ENCODE results near the gene EPG5.

Gene EPG5

GRCh38 chr18:45910405-45911023 is 56.6 kb downstream of the EPG5 start:
- DNase-seq: peak; percentile 68

DNA sequence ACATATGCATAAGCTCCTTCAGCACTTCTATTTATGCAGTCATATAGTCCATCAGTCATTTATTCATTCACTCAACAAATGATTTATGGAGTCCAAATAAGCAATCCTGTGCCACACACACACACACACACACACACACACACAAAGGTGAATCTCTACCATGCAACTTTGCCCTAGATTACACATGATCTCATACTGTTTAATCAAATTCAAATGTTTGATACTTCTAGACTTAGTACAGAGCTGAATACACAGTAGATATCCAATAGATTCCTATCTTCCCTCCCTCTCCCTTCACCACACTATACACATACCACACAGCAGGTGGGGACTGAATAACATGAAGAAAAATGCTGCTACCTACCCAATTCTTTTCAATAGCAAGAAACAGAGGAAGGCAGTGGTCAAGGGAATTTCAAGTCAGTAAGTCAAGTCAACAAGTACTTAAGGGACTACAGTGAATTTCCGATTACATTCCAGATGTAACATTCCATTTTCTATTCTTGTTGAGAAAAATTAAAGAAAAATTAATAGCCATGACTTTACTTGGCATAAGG is 65.4 kb downstream of the EPG5 start:
- DNase-seq: no peak

GRCh38 chr18:45900623-45901022 is 66.5 kb downstream of the EPG5 start:
- DNase-seq: no peak

DNA sequence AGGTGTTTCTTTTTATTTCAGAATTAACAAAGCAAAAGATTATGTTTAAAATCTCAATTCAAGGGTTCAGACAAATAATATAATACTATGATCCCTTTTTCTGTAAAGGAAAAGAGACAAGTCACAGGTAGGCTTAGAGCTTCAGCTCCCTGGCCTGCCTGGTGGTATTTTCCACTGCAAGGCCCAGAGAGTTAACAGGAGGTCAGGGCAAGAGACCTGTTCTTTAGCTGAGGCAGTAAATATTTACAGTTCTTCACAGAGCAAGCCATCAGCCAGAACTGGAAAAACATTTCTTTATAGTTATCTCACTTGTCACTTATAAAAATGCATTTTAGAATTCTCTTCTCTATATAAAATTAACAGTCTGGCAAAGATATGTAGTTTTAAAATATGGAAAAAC is 70.1 kb downstream of the EPG5 start:
- DNase-seq: no peak

DNA sequence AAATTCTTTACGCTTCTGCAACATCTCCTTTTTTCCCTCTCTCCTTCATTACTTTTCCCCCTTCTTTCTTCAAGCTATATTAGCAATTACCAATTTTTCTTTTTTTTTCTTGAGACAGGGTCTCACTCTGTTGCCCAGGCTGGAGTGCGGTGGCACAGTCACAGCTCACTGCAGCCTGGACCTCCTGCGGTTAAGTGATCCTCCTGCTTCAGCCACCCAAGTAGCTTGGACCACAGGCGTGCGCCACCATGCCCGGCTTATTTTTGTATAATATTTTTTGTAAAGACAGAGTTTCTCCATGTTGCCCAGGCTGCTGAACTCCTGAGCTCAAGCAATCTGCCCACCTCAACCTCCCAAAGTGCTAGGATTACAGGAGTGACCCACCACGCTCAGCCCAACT is 70.7 kb downstream of the EPG5 start:
- DNase-seq: no peak

GRCh38 chr18:45895339-45895738 is 71.8 kb downstream of the EPG5 start:
- no peak for DNase-seq

GRCh38 chr18:45894818-45895217 is 72.3 kb downstream of the EPG5 start:
- DNase-seq: no peak

GRCh38 chr18:45891806-45892205 is 75.3 kb downstream of the EPG5 start:
- DNase-seq: no peak

DNA sequence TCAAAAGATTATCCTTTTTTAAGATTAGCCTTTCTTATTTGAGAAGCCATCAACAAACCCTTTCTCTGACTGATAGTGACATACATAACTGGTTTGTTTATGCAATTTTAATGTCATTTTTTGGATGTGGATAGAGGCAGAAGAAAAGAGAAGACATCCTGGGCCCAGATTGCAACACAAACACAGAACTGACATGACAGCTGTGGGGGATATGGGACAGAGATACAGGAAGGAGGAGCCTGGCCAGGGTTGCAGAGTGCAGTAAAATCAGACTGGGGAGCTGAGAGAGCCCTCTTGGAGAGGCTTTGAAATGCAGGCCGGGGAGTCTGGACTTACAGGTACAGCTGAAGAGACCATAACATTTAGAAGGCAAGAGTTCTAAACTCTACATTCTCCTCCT is 76.5 kb downstream of the EPG5 start:
- no peak for DNase-seq

DNA sequence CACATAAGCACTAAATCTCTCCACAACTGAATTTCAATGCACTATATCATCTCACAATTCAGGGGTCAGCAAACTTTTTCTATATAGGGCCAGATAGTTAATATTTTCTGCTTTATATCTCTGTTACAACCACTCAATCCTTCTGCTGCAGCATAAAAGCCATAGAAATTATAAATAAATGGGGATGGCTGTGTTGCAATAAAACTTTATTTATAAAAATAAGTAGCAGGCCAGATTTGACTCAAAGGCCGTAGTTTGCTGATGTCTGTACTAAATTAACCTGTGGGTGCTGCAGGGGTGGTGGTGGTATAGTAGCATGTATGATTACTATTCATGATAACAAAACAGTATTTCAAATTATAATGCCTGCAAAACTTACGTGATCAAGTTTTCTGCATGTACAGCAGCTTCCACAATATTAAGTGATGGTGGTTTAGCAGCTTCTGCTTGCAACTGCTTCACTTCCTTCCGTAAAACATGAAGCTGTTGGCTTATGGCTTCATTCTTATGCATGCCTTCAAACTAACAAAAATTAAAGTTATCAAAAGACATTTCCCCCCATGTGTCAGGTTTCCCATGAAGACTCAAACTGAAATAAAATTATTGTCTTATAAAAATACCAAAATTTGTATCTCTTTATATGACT is 77.6 kb downstream of the EPG5 start:
- no peak for DNase-seq

DNA sequence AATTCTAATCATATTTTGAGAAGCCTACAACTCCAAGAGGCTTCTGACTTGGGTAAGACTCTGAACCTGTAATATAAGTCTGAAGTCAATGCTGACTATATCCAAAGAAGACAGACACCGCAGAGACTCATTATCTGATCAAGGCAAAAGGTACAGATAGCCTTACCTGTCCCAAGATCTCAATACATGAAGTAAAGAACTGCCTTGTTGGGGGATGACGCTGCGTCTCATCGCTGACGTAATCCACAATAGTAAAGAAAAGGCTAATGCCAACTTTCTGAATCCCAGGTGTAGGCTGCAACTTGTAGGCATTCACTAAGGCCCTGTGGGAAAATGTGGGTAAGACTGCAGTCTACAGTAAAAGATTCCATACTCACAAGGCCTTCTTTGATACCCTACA is 79.5 kb downstream of the EPG5 start:
- no peak for DNase-seq

DNA sequence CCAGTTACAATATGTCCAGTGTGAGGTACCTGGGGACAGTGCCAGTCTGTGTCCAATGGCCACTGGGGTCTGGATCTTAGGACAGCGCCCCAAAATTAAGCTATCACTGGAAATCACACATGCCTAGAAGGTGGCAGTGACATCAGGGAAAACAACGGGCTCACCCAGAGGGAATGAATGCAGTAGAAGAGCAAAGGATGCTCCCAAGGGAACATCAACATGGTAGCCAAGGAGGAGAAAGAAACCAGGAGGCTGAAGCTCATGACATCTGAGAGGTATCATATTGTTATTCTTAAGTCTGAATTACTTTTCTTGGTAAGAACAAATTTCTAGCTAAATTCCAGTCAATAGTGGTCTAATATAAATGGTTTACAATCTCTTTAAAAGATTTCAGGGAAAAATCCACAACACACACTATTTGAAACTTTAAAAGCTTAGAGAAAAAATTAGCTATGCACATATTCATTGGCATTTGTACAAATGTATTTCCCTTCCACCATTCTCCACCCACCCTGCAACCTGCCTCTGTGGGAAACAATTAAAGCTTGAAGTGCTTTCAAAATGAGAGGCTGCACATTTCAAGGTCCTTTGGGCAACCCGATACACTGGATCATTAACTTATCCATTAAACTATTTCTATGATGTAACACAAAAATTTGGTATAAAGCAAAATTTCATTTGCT is 86.1 kb downstream of the EPG5 start:
- DNase-seq: no peak

- DNase-seq: peak; percentile 78
Observed at GRCh38 chr18:45879681-45880655, 87.2 kb downstream of the EPG5 start.

GRCh38 chr18:45877403-45877802 is 89.7 kb downstream of the EPG5 start:
- DNase-seq: no peak

DNA sequence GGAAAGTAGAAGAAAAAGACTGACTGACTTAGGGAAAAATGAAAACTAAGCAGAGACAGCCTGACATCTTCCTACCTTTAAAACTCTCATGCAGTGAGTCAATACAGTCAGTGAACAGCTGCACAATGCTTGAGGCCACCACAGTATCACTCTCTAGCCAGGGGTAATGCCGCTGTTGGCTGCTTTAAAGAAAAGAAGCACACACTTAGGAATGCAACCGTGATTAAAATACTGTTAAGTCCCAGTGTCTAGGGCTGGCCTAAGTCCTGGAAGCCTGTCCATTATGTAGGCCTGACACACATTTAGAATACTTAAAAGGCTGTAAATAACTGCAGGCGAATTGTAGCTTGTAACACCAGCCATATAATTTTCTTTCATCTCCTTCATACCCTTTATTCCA is 91.0 kb downstream of the EPG5 start:
- no peak for DNase-seq

DNA sequence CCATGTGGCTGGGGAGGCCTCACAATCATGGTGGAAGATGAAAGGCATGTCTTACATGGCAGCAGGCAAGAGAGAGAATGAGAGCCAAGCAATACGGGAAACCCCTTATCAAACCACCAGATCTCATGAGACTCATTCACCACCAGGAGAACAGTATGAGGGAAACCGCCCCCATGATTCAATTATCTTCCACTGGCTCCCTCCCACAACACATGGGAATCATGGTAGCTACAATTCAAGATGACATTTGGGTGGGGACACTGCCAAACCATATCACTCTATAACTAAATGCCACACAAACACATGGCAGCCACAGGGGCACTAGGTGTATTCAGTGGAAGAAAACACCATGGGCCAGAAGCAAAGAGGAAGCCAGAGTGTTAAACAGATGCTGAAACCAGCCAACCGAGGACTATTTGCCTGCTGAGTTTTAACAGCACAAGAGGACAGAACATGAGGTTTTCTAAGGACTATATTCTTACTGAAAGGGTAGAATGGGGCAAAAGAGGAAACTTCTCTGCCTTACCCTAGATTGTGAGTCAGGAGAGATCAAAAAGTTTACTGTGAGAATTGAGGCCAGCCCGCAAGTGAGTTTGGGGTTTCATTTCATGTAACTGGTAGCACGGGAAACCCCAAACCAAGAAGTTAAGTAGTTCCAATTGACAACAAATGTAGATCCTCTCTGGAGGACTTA is 92.5 kb downstream of the EPG5 start:
- DNase-seq: peak; percentile 57

- DNase-seq: no peak
Observed at GRCh38 chr18:45871431-45872084, 95.6 kb downstream of the EPG5 start.

- no peak for DNase-seq
Observed at GRCh38 chr18:45870419-45870818, 96.7 kb downstream of the EPG5 start.

DNA sequence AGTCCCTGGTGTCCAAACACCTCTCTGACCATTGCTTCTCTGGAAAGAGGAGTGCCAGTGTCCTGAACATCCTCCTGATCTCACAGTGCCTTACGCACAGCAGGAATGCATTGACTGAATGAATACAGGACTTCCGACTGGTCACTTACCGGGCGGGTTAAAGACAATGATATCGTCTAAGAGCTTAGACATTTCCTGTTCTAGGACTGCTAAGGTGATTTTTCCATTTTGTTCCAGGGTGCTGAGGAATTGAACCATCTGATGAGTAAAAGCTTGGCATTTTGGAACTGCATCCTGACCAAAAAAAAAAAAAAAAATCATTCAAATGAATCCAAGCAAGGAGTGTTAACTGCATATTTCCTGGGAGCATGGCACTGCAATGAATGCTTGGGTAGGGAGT is 101.7 kb downstream of the EPG5 start:
- DNase-seq: no peak

- DNase-seq: no peak
Observed at GRCh38 chr18:45864081-45864480, 103.0 kb downstream of the EPG5 start.

DNA sequence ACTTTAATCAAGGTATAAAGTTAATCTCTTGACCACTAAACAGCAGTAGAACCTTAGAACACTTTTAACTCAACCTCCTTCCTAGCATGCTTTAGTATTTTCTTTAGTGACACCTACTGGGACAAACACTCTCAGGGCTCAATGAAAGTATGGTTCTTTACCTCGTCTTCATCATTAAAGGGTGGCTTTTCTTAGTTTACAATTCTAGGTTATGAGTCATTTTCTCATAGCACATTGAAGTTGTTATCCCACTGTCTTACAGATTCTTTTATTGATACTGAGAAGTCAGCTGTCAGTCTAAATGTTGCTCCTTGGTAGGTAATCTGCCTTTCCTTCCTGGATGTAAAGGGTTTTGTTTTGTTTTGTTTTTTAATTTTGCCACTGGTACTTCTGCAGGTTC is 103.7 kb downstream of the EPG5 start:
- no peak for DNase-seq

GRCh38 chr18:45861926-45862325 is 105.2 kb downstream of the EPG5 start:
- DNase-seq: no peak
